Astrocyte of the spinal cord (primary cell): ENCODE results near the gene ATP13A3.

Experiments
- DNase-seq: peaks from one replicate; pipeline ENCODE4 v3.0.0; 2011; ENCODE audit warnings: low read depth, low spot score
- H3K4me3 ChIP-seq: 2 replicates; pipeline ENCODE4 v1.5.1; 2011; ENCODE audit warnings: low read depth, mild to moderate bottlenecking, low read length, moderate library complexity
- CTCF ChIP-seq: IDR thresholded peaks from 2 replicates; pipeline ENCODE4 v1.5.1; 2012; ENCODE audit warnings: low read depth, mild to moderate bottlenecking, low read length, inconsistent platforms
- in situ Hi-C: cut with HindIII; loops from 2 replicates; pipeline ENCODE4 v1.10.0; 2017; ENCODE audit warnings: low sequenced_read_pairs

The ATP13A3 gene

GRCh38 chr3:194431554-194431953 is 55.2 kb downstream of the ATP13A3 start:
- no peak for TF ChIP-seq CTCF
- no peak for DNase-seq

GRCh38 chr3:194425399-194425798 is 61.4 kb downstream of the ATP13A3 start:
- in situ Hi-C loops: no loop called here
- TF ChIP-seq CTCF: no peak
- H3K4me3 ChIP-seq: no peak overlapping the region
- no peak for DNase-seq

More at GRCh38 chr3:194431554-194431953, 55.2 kb downstream of the ATP13A3 start:
- in situ Hi-C loops: no loop called here
- H3K4me3 ChIP-seq: no peak overlapping the region

- in situ Hi-C loops: no loop called here
- TF ChIP-seq CTCF: no peak
- no peak for DNase-seq
- no peak overlapping the region for H3K4me3 ChIP-seq
Measured at GRCh38 chr3:194424953-194425352, 61.8 kb downstream of the ATP13A3 start.

- no peak for TF ChIP-seq CTCF
- in situ Hi-C loops: no loop called here
Measured at GRCh38 chr3:194424373-194424772, 62.4 kb downstream of the ATP13A3 start.

DNA sequence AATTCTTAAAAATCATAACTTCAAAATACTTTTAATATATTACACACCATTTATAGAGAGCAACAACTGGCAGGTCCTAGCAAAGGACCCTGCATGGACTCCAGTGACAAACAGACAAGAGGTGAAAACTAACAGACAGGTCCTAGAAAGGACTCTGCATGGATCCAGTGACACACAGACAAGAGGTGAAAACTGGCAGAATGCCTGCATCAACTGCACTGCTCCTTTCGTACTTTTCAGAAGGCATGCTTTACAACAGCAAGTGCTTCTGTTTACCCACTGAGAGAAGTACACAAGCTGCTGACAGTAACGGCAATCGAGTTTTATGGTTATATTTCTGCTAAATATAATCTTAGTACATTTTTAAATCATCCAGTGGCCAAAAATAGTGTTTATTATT is 63.5 kb downstream of the ATP13A3 start:
- no peak overlapping the region for H3K4me3 ChIP-seq
- no peak for DNase-seq
- no peak for TF ChIP-seq CTCF
- in situ Hi-C loops: no loop called here

More at GRCh38 chr3:194424373-194424772, 62.4 kb downstream of the ATP13A3 start:
- DNase-seq: no peak
- H3K4me3 ChIP-seq: no peak overlapping the region

- DNase-seq: peak; percentile 18
- H3K4me3 ChIP-seq: no peak overlapping the region
- in situ Hi-C loops: no loop called here
- no peak for TF ChIP-seq CTCF
Measured at GRCh38 chr3:194422188-194422587, 64.6 kb downstream of the ATP13A3 start.

GRCh38 chr3:194418671-194419070 is 68.1 kb downstream of the ATP13A3 start:
- in situ Hi-C loops: no loop called here
- DNase-seq: no peak
- H3K4me3 ChIP-seq: no peak overlapping the region
- no peak for TF ChIP-seq CTCF
